GM21423 (cell line): ENCODE results near the gene H2AZ2.
"Not testable (repeated sequence)": the region's sequence is repeated elsewhere in the genome, so short reads cannot be mapped to it uniquely, and the experiment has no call there.

Experiments
- ATAC-seq: cut with Tn5 transposase; IDR thresholded peaks from one replicate; pipeline ENCODE4 v1.9.1; 2021; ENCODE audit warnings: mild to moderate bottlenecking, moderate library complexity; ENCODE audit not compliant: unreplicated experiment

H2AZ2 gene

DNA sequence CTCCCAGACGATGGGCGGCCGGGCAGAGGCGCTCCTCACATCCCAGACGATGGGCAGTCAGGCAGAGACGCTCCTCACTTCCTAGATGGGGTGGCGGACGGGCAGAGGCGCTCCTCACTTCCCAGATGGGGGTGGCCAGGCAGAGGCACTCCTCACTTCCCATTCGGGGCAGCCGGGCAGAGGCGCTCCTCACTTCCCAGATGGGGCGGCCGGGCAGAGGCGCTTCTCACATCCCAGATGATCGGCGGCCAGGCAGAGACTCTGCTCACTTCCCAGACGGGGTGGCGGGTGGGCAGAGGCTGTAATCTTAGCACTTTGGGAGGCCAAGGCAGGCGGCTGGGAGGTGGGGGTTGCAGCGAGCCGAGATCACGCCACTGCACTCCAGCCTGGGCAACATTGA, 24.0 kb upstream of the H2AZ2 start:
- not testable (repeated sequence) for ATAC-seq

- not testable (repeated sequence) for ATAC-seq
Observed at GRCh38 chr7:44870780-44871179, 22.9 kb upstream of the H2AZ2 start.

DNA sequence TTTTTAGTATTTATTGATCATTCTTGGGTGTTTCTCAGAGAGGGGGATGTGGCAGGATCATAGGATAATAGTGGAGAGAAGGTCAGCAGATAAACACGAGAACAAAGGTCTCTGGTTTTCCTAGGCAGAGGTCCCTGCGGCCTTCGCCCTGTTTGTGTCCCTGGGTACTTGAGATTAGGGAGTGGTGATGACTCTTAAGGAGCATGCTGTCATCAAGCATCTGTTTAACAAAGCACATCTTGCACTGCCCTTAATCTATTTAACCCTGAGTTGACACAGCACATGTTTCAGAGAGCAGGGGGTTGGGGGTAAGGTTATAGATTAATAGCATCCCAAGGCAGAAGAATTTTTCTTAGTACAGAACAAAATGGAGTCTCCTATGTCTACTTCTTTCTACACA, 22.4 kb upstream of the H2AZ2 start:
- not testable (repeated sequence) for ATAC-seq

DNA sequence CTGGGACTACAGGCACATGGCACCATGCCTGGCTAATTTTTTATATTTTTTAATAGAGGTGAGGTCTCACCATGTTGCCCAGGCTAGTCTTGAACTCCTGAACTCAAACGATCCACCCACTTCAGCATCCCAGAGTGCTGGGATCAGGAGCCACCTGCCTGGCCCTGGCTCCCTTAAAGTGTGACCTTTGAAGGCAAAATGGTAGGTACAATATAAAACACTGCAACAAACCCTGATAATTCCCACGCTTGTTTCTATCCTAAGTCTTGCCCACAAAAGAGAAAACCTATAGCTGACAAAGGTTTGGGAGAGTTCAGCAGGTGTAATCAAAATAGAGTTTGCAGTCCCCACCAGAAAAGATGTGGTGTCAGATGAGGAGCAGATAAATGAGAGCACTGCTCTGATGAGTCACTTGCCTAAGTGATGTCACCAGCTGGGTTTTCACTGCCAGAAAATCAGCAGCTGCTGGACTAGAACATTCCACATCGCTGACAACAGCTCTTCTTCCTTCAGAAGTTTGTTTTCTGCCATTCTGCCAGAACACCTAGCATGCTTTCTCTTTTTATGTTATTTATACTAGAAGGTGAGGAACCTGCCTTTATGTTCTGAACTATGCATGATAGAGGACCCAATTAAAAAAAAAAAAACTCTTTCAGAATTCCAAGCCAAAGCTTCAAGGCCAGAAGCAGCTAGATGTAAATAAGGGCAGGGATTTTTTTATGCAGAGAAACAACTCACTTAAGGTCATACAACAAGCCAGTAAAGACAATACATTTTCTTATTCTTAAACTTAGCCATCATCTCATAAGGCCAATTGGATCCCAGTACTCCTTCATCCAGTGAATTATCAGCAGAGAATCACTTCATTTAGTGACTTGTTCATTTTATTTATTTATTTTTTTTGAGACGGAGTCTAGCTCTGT, 19.4 kb upstream of the H2AZ2 start:
- no peak for ATAC-seq

DNA sequence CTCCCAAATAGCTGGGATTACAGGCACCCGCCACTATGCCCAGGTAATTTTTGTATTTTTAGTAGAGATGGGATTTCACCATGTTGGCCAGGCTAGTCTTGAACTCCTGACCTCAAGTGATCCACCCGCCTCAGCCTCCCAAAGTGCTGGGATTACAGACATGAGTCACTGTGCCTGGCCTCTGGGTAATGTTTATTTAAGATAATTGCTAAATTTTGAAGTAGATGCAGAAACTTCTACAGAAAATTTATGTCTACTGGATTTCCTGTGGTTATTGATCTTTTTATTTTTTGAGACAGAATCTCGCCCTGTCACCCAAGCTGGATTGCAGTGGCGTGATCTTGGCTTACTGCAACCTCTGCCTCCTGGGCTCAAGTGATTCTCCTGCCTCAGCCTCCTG, 14.1 kb upstream of the H2AZ2 start:
- ATAC-seq, result not testable (repeated sequence)

DNA sequence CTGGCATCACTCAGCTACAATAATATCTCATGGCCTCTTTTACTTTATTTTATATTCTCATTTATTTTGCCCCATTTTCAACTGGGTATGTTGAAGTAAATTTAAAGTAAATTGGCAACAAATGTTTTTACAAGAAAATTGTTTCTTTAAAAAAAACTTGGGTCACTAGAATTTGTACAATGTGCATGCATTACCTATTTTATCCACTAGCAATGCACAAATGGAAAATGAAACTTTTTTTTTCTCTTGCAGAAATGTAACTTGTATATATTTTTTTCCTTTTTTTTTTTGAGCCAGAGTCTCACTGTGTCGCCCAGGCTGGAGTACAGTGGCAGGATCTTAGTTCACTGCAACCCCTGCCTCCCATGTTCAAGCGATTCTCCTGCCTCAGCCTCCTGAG, 10.3 kb upstream of the H2AZ2 start:
- no peak for ATAC-seq

- no peak for ATAC-seq
Observed at GRCh38 chr7:44854644-44855364, 6.9 kb upstream of the H2AZ2 start.

- ATAC-seq, result no peak
Observed at GRCh38 chr7:44853391-44853790, 5.5 kb upstream of the H2AZ2 start.

DNA sequence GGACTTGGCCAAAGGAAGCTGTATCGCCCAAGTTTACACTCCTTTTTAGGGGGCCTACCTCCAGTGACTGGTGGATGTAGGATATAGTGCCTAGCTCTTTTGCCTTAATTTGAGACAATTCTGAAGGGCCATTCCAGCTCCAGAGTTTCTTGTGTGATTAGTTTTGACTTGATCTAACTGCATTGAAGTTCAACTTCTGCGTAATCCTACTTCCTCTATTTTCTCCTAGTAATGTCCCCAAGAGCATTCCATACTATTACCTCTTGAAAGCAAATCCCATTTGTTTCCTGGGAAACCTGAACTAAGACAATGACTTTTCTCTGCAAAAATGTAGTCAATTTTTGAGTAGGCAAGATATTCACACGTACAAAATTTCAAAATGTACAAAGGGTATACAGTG, 4.7 kb upstream of the H2AZ2 start:
- no peak for ATAC-seq

- ATAC-seq, result no peak
Observed at GRCh38 chr7:44849885-44850544, 2.1 kb upstream of the H2AZ2 start.

DNA sequence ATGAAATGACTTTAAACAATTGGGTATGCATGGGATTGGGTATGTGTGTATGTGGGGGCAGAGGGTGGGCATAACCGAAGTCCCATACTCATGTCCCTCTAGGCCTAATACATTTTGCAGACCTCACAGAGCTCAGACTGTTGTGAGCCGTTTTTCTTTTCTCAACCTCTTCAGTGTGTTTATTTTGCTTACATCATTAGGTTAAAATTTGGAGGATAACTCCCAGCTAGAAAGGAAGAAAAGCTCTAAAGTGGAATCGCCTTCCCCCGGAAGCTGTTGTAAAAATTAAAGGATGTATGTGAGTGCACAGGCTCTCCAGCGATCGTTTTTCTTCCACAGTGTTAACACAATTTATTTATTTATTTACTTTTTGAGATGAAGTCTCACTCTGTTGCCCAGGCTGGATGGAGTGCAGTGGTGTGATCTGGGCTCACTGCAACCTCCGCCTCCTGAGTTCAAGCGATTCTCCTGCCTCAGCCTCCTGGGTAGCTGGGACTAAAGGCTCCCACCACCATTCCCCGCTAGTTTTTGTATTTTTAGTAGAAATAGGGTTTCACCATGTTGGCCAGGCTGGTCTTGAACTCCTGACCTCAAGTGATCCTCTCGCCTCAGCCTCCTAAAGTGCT, 1.5 kb upstream of the H2AZ2 start:
- no peak for ATAC-seq

DNA sequence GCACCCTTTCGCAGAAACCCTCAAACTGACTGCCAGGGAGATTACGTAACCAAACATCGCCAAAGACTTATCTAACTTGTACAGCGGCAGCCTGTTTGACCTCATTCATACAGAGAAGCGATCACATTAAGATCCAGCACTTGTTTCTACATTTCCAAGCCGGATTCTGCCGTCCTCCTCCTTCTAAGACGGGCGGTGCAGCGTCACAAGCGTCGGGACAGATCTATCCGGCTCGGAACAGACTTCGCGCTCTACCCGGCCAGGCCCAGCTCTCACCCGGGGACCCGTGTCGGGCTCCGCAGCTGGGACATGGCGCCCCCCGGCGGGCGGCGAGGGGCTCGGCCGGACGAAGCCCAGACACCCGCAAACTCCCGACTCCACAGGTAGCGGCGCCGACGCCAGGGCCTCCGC, 373 bp downstream of the H2AZ2 start:
- ATAC-seq, result peak; percentile 67

GRCh38 chr7:44846816-44847508, 925 bp downstream of the H2AZ2 start:
- no peak for ATAC-seq

- ATAC-seq, result not testable (repeated sequence)
Observed at GRCh38 chr7:44846390-44846789, 1.5 kb downstream of the H2AZ2 start.

DNA sequence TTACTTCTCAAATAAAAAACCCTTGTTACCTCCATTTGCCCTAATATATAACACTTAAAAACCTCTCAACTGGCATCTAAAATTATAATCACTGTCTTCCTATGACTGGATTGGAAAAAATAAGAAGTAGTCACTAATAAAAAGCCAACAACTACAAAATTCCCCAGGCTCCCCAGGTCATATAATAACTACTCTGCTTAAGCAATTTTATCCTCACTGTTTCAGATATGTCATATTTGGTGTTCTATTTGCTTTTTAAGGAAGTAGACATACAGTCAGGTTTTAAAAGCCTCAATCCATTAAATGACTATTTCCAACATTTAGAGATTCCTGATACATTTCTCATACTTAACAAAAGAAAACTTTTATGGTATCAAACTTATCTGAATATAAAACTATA, 2.4 kb downstream of the H2AZ2 start:
- ATAC-seq, result no peak

DNA sequence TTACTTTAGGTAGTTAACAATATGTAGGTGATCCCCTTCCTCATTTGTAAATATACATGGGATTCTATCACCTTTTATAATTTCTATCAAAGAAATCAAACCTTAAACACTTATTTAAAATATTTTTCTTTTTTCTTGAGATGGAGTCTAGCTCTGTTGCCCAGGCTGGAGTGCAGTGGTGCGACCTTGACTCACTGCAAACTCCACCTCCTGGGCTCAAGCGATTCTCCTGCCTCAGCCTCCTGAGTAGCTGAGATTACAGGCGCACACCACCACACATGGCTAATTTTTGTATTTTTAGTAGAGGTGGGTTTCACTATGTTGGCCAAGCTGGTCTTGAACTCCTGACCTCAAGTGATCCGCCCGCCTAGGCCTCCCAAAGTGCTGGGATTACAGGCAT, 4.4 kb downstream of the H2AZ2 start:
- not testable (repeated sequence) for ATAC-seq

DNA sequence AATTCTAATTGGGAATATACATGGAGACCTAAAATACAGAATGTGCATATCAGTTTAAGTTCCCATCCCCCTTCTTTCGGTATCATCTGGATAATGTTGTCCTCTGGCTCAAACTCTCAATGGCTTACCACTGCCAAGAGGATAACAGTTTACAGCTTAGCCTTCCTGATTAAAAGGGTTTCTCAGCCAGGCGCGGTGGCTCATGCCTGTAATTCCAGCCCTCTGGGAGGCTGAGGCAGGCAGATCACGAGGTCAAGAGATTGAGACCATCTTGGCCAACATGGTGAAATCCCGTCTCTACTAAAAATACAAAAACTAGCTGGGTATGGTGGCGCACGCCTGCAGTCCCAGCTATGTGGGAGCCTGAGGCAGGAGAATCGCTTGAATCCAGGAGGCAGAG, 5.2 kb downstream of the H2AZ2 start:
- not testable (repeated sequence) for ATAC-seq

GRCh38 chr7:44838751-44839150, 9.1 kb downstream of the H2AZ2 start:
- no peak for ATAC-seq

- no peak for ATAC-seq
Observed at GRCh38 chr7:44827567-44827966, 20.3 kb downstream of the H2AZ2 start.

DNA sequence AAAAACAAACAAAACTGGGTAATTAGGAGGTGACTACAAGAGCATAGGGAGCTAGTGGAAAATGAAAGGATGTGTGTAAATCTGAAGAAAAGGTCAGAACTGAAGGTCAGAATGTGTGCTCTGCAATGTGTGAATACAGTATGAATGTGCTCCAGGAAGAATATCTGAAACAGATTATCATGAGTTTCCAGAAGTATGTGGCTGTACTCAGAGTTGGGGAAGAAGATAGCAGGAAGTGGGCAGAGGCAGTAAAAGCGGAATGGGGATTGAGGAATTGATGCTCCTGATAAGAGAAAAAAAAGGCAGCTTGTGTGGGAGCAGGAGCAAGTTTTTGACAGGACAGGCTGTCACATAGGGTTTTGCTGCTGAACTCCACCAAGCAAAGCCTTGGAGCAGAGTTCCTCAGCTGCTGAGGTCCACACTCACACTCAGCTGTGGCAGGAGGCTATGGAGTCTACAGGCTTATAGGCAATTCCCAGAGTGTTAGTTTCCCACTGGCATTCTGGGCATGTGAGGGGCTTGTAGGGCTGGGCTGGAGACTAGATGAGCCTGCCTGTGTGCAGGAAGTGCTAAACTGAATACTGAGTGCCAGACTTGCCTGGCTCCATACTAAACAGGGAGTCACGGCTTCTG, 22.9 kb downstream of the H2AZ2 start:
- no peak for ATAC-seq
